K562 (cell line): Measurements from ENCODE around the gene C17orf114.

Experiments
- ARID1B ChIP-seq: fragments of 450-650 bp; IDR thresholded peaks from 2 replicates; pipeline ENCODE4 v1.6.1; 2016; ENCODE audit warnings: antibody characterized with exemption, mild to moderate bottlenecking, inconsistent platforms
- C11orf30 ChIP-seq: fragments of 450-650 bp; IDR thresholded peaks from 2 replicates; pipeline ENCODE4 v1.6.1; 2016; ENCODE audit warnings: low read depth, mild to moderate bottlenecking
- CHD2 ChIP-seq: IDR thresholded peaks from 2 replicates; pipeline ENCODE4 v1.6.1; 2011; ENCODE audit warnings: low read depth, low read length
- CXXC5 ChIP-seq: fragments of 250-450 bp; sonication (Bioruptor Pico); IDR thresholded peaks from 2 replicates; pipeline ENCODE4 v1.8.0; 2022; ENCODE audit warnings: inconsistent platforms, mild to moderate bottlenecking, moderate library complexity
- EGR1 ChIP-seq: fragments of 450-650 bp; conservative IDR thresholded peaks from 2 replicates; pipeline ENCODE4 v1.6.1; 2017; ENCODE audit warnings: mild to moderate bottlenecking
- EP300 ChIP-seq: IDR thresholded peaks from 2 replicates; pipeline ENCODE4 v1.6.1; 2012; ENCODE audit warnings: low read length, improper control_type of control experiment
- HOMEZ ChIP-seq: fragments of 250-450 bp; sonication (Bioruptor Pico); IDR thresholded peaks from 2 replicates; pipeline ENCODE4 v1.4.0; 2020; ENCODE audit warnings: mild to moderate bottlenecking, moderate library complexity
- KLF10 ChIP-seq: fragments of 250-450 bp; sonication (Bioruptor Pico); IDR thresholded peaks from 2 replicates; pipeline ENCODE4 v1.6.1; 2021; ENCODE audit warnings: matching md5 sums
- MBD2 ChIP-seq: sonication (generic); IDR thresholded peaks from 2 replicates; pipeline ENCODE4 v1.6.1; 2016; ENCODE audit warnings: low read depth, borderline replicate concordance
- MEF2A ChIP-seq: IDR thresholded peaks from 2 replicates; pipeline ENCODE4 v1.6.1; 2011; ENCODE audit warnings: low read depth, mild to moderate bottlenecking, low read length, moderate library complexity; ENCODE audit not compliant: control insufficient read depth
- MTF1 ChIP-seq: fragments of 250-450 bp; sonication (Bioruptor Pico); IDR thresholded peaks from 2 replicates; pipeline ENCODE4 v1.9.0; 2021; ENCODE audit warnings: moderate library complexity, mild to moderate bottlenecking, inconsistent platforms, borderline replicate concordance
- NFATC3 ChIP-seq: fragments of 450-650 bp; IDR thresholded peaks from 2 replicates; pipeline ENCODE4 v1.6.1; 2017; ENCODE audit warnings: mild to moderate bottlenecking
- NFIC ChIP-seq: fragments of 450-650 bp; IDR thresholded peaks from 2 replicates; pipeline ENCODE4 v1.6.1; 2017; ENCODE audit warnings: mild to moderate bottlenecking, inconsistent platforms
- NFIX ChIP-seq: fragments of 250-450 bp; sonication (Bioruptor Pico); IDR thresholded peaks from 2 replicates; pipeline ENCODE4 v1.4.0; 2020; ENCODE audit warnings: low read depth, mild to moderate bottlenecking, moderate library complexity
- PML ChIP-seq: IDR thresholded peaks from 2 replicates; pipeline ENCODE4 v1.6.1; 2012; ENCODE audit warnings: low read length, inconsistent platforms
- POLR2G ChIP-seq: fragments of 200-400 bp; formaldehyde crosslinking; IDR thresholded peaks from 2 replicates; pipeline ENCODE4 v1.6.1; 2017; ENCODE audit warnings: low read depth, mild to moderate bottlenecking, antibody characterized with exemption, low read length, moderate library complexity
- SREBF1 ChIP-seq: fragments of 150-350 bp; IDR thresholded peaks from 2 replicates; pipeline ENCODE4 v1.6.1; 2014; ENCODE audit warnings: antibody characterized with exemption, low read depth, low read length, borderline replicate concordance
- SREBF2 ChIP-seq: sonication (generic); formaldehyde crosslinking; IDR thresholded peaks from 2 replicates; pipeline ENCODE4 v1.4.0; 2020; ENCODE audit warnings: mild to moderate bottlenecking, missing genetic modification reagents
- SUPT5H ChIP-seq: fragments of 450-650 bp; IDR thresholded peaks from 2 replicates; pipeline ENCODE4 v1.6.1; 2016
- TCF7 ChIP-seq: sonication (generic); IDR thresholded peaks from 2 replicates; pipeline ENCODE4 v1.6.1; 2016; ENCODE audit warnings: antibody characterized with exemption, borderline replicate concordance
- ZBTB33 ChIP-seq: sonication (generic); formaldehyde crosslinking; IDR thresholded peaks from 2 replicates; pipeline ENCODE4 v1.8.1; 2023; ENCODE audit warnings: mild to moderate bottlenecking, missing genetic modification reagents
- ZKSCAN8 ChIP-seq: fragments of 200-800 bp; sonication (Bioruptor generic); IDR thresholded peaks from 2 replicates; pipeline ENCODE4 v1.6.1; 2016; ENCODE audit warnings: missing genetic modification characterization, missing compliant biosample characterization
- ZNF133 ChIP-seq: fragments of 250-450 bp; sonication (Bioruptor Pico); IDR thresholded peaks from 2 replicates; pipeline ENCODE4 v1.4.0; 2020; ENCODE audit warnings: mild to moderate bottlenecking
- ZNF174 ChIP-seq: fragments of 250-450 bp; sonication (Bioruptor Pico); IDR thresholded peaks from 2 replicates; pipeline ENCODE4 v1.4.0; 2020; ENCODE audit warnings: mild to moderate bottlenecking
- ZNF282 ChIP-seq: sonication (generic); formaldehyde crosslinking; IDR thresholded peaks from 2 replicates; pipeline ENCODE4 v1.8.1; 2023; ENCODE audit warnings: missing genetic modification reagents
- ZNF668 ChIP-seq: fragments of 250-450 bp; sonication (Bioruptor Pico); IDR thresholded peaks from 2 replicates; pipeline ENCODE4 v1.8.0; 2022; ENCODE audit warnings: mild to moderate bottlenecking, inconsistent platforms
- ZNF717 ChIP-seq: fragments of 250-450 bp; sonication (Bioruptor Pico); IDR thresholded peaks from 2 replicates; pipeline ENCODE4 v1.5.0; 2021
- TF ChIP-seq, protein P1 (sequence below): fragments of 250-450 bp; sonication (Bioruptor Pico); IDR thresholded peaks from 2 replicates; pipeline ENCODE4 v1.4.0; 2020

Gene C17orf114

GRCh38 chr17:4789951-4790704 is 12.0 kb downstream of the C17orf114 start (continued):
- TF ChIP-seq NFIX (CRISPR knock-in tag) (no peak), MTF1 (CRISPR knock-in tag) (no peak), CXXC5 (CRISPR knock-in tag) (peak; percentile 84), ZNF133 (CRISPR knock-in tag) (no peak), ARID1B (no peak), ZNF174 (CRISPR knock-in tag) (no peak), HOMEZ (CRISPR knock-in tag) (no peak), SREBF1 (no peak), NFIC (peak; percentile 27), TCF7 (0 out of 2 replicates have a peak, but pooled peaks have one; percentile 43), ZNF717 (CRISPR knock-in tag) (no peak), ZKSCAN8 (CRISPR knock-in tag) (no peak), MEF2A (no peak), POLR2G (peak; percentile 91), SUPT5H (peak; percentile 57; the same call in 1 of the 2 replicates), C11orf30 (no peak), CHD2 (peak; percentile 24; the same call in 1 of the 2 replicates), MBD2 (no peak), ZBTB33 (CRISPR knock-in tag) (peak; percentile 82; the same call in 1 of the 2 replicates), EP300 (no peak), KLF10 (CRISPR knock-in tag) (no peak), NFATC3 (no peak), PML (no peak; the same call in 1 of the 2 replicates), ZNF282 (CRISPR knock-in tag) (no peak; the same call in 1 of the 2 replicates), EGR1 (peak; percentile 52), ZNF668 (CRISPR knock-in tag) (no peak), SREBF2 (CRISPR knock-in tag) (no peak)
- TF ChIP-seq, protein P1, sequence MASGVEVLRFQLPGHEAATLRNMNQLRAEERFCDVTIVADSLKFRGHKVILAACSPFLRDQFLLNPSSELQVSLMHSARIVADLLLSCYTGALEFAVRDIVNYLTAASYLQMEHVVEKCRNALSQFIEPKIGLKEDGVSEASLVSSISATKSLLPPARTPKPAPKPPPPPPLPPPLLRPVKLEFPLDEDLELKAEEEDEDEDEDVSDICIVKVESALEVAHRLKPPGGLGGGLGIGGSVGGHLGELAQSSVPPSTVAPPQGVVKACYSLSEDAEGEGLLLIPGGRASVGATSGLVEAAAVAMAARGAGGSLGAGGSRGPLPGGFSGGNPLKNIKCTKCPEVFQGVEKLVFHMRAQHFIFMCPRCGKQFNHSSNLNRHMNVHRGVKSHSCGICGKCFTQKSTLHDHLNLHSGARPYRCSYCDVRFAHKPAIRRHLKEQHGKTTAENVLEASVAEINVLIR (CRISPR knock-in tag), result 0 out of 2 replicates have a peak, but pooled peaks have one; percentile 31
